ENCODE results near the gene PTPA. TPM values are rescaled to one million over a fixed set of nuclear protein-coding genes. Genes with fewer than 3 reads are reported as not detected.

PTPA gene
- total and polyA plus RNA-seq, 2 donors (not counting 1 experiment from before 2014, with no cell fraction given) = 35.0 to 73.9 TPM

GRCh38 chr9:129068990-129069861 is 42.0 kb upstream of the PTPA start:
- H3K27me3 Mint-ChIP-seq = no peaks in the 10 kb centered on the region
- Histone ChIP-seq H3K27ac (ENCODE audit: low read length in 2 of 2) (peak overlapping the region; percentile 77 to 79), H3K27me3 (replicated peaks in 1 of 4; ENCODE audit: control extremely low read depth in 1 of 4, control insufficient read depth in 3 of 4, insufficient read depth in 4 of 4, low read length in 3 of 4) (no peaks in the 10 kb centered on the region), H3K9me3 (ENCODE audit: control extremely low read depth in 1 of 3, control insufficient read depth in 2 of 3, insufficient read depth in 1 of 3, low read length in 2 of 3) (no peaks in the 10 kb centered on the region), H4K20me1 (ENCODE audit: control insufficient read depth, insufficient read depth, low read length, poor library complexity, severe bottlenecking) (no peaks in the 10 kb centered on the region), H3K79me2 (ENCODE audit: control insufficient read depth, insufficient read depth, low read length) (no peaks in the 10 kb centered on the region), H3K4me3 (ENCODE audit: control extremely low read depth in 1 of 5, extremely low read depth in 1 of 5, insufficient read depth in 1 of 5, low read depth in 2 of 5, low read length in 4 of 5) (peak overlapping the region in 4 of 5 experiments; percentile 26 to 39 (median 38)), H3K9ac (ENCODE audit: low read length) (peak overlapping the region; percentile 49), H3K4me2 (replicated peaks; ENCODE audit: low read depth, low read length, poor library complexity, severe bottlenecking) (peak overlapping the region; percentile 76), H2AFZ (ENCODE audit: insufficient read depth, low read depth, low read length, poor library complexity, severe bottlenecking) (peak overlapping the region; percentile 69), H3K4me1 (ENCODE audit: control insufficient read depth in 2 of 2, insufficient read depth in 2 of 2, low read length in 2 of 2) (peaks cover 25 to 37% of the 10 kb centered on the region in 2 donors), H3K36me3 (replicated peaks in 1 of 2; ENCODE audit: control extremely low read depth in 1 of 2, control insufficient read depth in 1 of 2, extremely low read depth in 1 of 2, insufficient read depth in 2 of 2, low read length in 1 of 2) (peaks cover 0 to 19% of the 10 kb centered on the region in 2 experiments)
- WGBS (ENCODE audit: insufficient coverage) = 14% methylated on average over 31 of the region's 31 CpGs
- peak; percentile 87 for DNase-seq
- peak; percentile 97 for ATAC-seq (ENCODE audit: low read depth)
- intact Hi-C loops (cut with micrococcal nuclease) = loop anchor here (1.0 kb wide), 3 partner anchors 12 to 41 kb away; partner anchors contain the start of genes CRAT, DOLPP1 and MIGA2
- peak overlapping the region; percentile 83 for H3K4me3 Mint-ChIP-seq
- CTCF ChIA-PET = interaction anchor here (0.9 to 1.7 kb wide), 4 partner anchors 11 to 105 kb away, joined by 3 to 7 read pairs (median 3); partner anchors contain the start of gene DOLPP1
- H3K27ac Mint-ChIP-seq = peak overlapping the region; percentile 97
- POLR2A ChIA-PET = interaction anchor here (0.6 to 2.3 kb wide), 3 partner anchors 11 to 41 kb away, joined by 3 to 15 read pairs (median 4); partner anchors contain the start of genes DOLPP1 and MIGA2
- no peaks in the 10 kb centered on the region for H3K9me3 Mint-ChIP-seq (ENCODE audit: insufficient read depth)
- TF ChIP-seq EZH2 (IDR thresholded peaks at IDR 0.05; ENCODE audit: borderline replicate concordance, insufficient read depth, low read depth, low read length, poor library complexity, severe bottlenecking) (no peak), CTCF (IDR thresholded peaks at IDR 0.05) (no peak)
- peaks cover 25% of the 10 kb centered on the region for H3K4me1 Mint-ChIP-seq
